SK-N-MC (cell line): ENCODE results near the gene RAB7A.

Experiments used
- EZH2 ChIP-seq: fragments of 200-600 bp; sonication (generic); IDR thresholded peaks from one replicate; pipeline ENCODE4 v1.6.1; 2017; ENCODE audit warnings: antibody characterized with exemption
- FOXP2 ChIP-seq: optimal IDR thresholded peaks from 2 replicates; pipeline ENCODE3; 2011; ENCODE audit warnings: mild to moderate bottlenecking, moderate library complexity; ENCODE audit not compliant: insufficient read depth; ENCODE audit errors: extremely low read length, control extremely low read depth
- POLR2AphosphoS5 ChIP-seq: IDR thresholded peaks from 2 replicates; pipeline ENCODE4 v1.6.1; 2012; ENCODE audit warnings: mild to moderate bottlenecking, low read depth, low read length, borderline replicate concordance

DNA sequence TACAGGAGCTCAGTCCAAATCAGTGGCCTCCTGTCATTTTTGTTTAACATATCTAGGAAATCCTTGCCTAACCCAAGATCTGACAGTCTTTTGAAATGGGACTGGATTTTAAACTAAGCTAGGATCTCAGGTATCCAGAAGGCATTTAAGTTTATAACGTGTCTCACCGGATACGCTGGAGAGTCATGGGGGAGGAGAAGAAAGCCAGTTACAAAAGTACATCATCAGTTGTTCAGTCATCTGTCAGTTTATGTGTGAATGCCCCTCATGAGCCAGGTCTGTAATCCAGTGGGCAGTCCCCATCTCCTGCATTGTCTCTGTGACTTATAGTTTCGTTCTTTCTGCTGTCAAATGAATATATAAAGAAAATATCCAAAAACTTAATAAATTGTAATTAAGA is 44.4 kb downstream of the RAB7A start:
- TF ChIP-seq POLR2AphosphoS5 (no peak), EZH2 (no peak), FOXP2 (no peak)
